GM10266 (cell line): ENCODE data around the gene SH3PXD2A.

ENCODE experiments used
- DNase-seq: peaks from one replicate; pipeline ENCODE4 v3.0.0; 2012; ENCODE audit errors: extremely low spot score
- CTCF ChIP-seq: IDR thresholded peaks from 2 replicates; pipeline ENCODE4 v1.5.1; 2012; ENCODE audit warnings: mild to moderate bottlenecking, low read depth; ENCODE audit not compliant: control insufficient read depth, insufficient read depth; ENCODE audit errors: missing control alignments

SH3PXD2A gene

GRCh38 chr10:103552856-103553742 is 302.3 kb downstream of the SH3PXD2A start:
- no peak for DNase-seq
- TF ChIP-seq CTCF, result no peak

- no peak for TF ChIP-seq CTCF
- no peak for DNase-seq
These were observed 303.5 kb downstream of the SH3PXD2A start for GRCh38 chr10:103551619-103552602.

- DNase-seq, result no peak
- TF ChIP-seq CTCF, result no peak
These were observed 305.1 kb downstream of the SH3PXD2A start for GRCh38 chr10:103550229-103550628.

- no peak for TF ChIP-seq CTCF
These were observed 306.1 kb downstream of the SH3PXD2A start for GRCh38 chr10:103549349-103549685.

GRCh38 chr10:103548581-103549348 is 306.6 kb downstream of the SH3PXD2A start:
- DNase-seq, result no peak

More at GRCh38 chr10:103549349-103549685, 306.1 kb downstream of the SH3PXD2A start:
- no peak for DNase-seq

GRCh38 chr10:103548006-103548405 is 307.4 kb downstream of the SH3PXD2A start:
- TF ChIP-seq CTCF, result no peak
- DNase-seq, result no peak

More at GRCh38 chr10:103548581-103549348, 306.6 kb downstream of the SH3PXD2A start:
- no peak for TF ChIP-seq CTCF
